Endothelial cell of umbilical vein (primary cell): ENCODE data around the gene CYP39A1.

ENCODE experiments used
- FOS ChIP-seq: IDR thresholded peaks from 2 replicates; pipeline ENCODE4 v1.6.1; 2011; ENCODE audit warnings: mild to moderate bottlenecking, low read length, moderate library complexity, borderline replicate concordance; ENCODE audit not compliant: insufficient read depth
- GATA2 ChIP-seq: IDR thresholded peaks from 2 replicates; pipeline ENCODE4 v1.7.0; 2011; ENCODE audit warnings: low read depth, mild to moderate bottlenecking, moderate library complexity, mixed read lengths, low read length; ENCODE audit not compliant: insufficient read length, insufficient read depth
- JUN ChIP-seq: IDR thresholded peaks from 2 replicates; pipeline ENCODE4 v1.6.1; 2011; ENCODE audit warnings: borderline replicate concordance, low read depth; ENCODE audit not compliant: insufficient read length, insufficient read depth
- POLR2A ChIP-seq: IDR thresholded peaks from 2 replicates; pipeline ENCODE4 v1.6.1; 2012; ENCODE audit warnings: low read depth, mild to moderate bottlenecking, control low read depth, low read length
- POLR2AphosphoS5 ChIP-seq: IDR thresholded peaks from 2 replicates; pipeline ENCODE4 v1.6.1; 2012; ENCODE audit warnings: low read depth, mild to moderate bottlenecking, control low read depth, low read length, moderate library complexity; ENCODE audit not compliant: insufficient read depth
- TF ChIP-seq, protein P1 (sequence below), 2 donors: IDR thresholded peaks; 1 replicate in 1 of 2; 2 replicates in 1 of 2; pipeline ENCODE4 v1.5.1; 2011; ENCODE audit warnings: low read length in 2 of 2, mild to moderate bottlenecking in 2 of 2, moderate library complexity in 2 of 2, control low read depth in 1 of 2, inconsistent platforms in 1 of 2, low read depth in 1 of 2; ENCODE audit not compliant: insufficient read depth in 1 of 2; ENCODE audit errors: extremely low read depth in 1 of 2

DNA sequence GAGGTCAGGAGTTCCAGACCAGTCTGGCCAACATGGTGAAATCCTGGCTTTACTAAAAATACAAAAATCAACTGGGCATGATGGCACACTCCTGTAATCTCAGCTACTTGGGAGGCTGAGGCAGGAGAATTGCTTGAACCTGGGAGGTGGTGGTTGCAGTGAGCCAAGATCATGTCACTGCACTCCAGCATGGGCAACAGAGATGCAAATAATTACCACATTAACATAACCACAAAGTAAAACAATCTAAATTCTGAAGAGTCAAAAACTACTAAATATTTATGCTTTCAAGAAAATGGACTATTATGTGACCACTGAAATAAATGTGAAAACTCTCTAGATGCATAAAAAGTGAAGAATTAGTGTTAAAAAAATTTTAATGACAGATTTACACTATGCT is 59.9 kb downstream of the CYP39A1 start:
- TF ChIP-seq GATA2 (no peak), JUN (no peak), POLR2A (no peak), FOS (no peak), POLR2AphosphoS5 (no peak)
- TF ChIP-seq, protein P1, sequence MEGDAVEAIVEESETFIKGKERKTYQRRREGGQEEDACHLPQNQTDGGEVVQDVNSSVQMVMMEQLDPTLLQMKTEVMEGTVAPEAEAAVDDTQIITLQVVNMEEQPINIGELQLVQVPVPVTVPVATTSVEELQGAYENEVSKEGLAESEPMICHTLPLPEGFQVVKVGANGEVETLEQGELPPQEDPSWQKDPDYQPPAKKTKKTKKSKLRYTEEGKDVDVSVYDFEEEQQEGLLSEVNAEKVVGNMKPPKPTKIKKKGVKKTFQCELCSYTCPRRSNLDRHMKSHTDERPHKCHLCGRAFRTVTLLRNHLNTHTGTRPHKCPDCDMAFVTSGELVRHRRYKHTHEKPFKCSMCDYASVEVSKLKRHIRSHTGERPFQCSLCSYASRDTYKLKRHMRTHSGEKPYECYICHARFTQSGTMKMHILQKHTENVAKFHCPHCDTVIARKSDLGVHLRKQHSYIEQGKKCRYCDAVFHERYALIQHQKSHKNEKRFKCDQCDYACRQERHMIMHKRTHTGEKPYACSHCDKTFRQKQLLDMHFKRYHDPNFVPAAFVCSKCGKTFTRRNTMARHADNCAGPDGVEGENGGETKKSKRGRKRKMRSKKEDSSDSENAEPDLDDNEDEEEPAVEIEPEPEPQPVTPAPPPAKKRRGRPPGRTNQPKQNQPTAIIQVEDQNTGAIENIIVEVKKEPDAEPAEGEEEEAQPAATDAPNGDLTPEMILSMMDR (IDR thresholded peaks at IDR 0.05; ENCODE audit: extremely low read depth in 1 of 2, insufficient read depth in 1 of 2, low read depth in 1 of 2, low read length in 2 of 2) = no peak
